ENCODE results near the gene KCNAB1.

KCNAB1 gene

GRCh38 chr3:156493887-156494286 is 373.5 kb downstream of the KCNAB1 start:
- no peak for ATAC-seq
- DNase-seq: no peak

GRCh38 chr3:156495816-156496215 is 375.4 kb downstream of the KCNAB1 start:
- ATAC-seq (no peak), DNase-seq (no peak)

- DNase-seq: no peak
- no peak for ATAC-seq
These were observed 376.9 kb downstream of the KCNAB1 start for GRCh38 chr3:156497326-156497725.

GRCh38 chr3:156498307-156498706 is 377.9 kb downstream of the KCNAB1 start:
- no peak for DNase-seq
- no peak for ATAC-seq

GRCh38 chr3:156507285-156507684 is 386.9 kb downstream of the KCNAB1 start:
- ATAC-seq: peak; percentile 94
- no peak for DNase-seq

GRCh38 chr3:156509189-156510174 is 389.1 kb downstream of the KCNAB1 start:
- ATAC-seq (no peak), DNase-seq (no peak)

- no peak for ATAC-seq
These were observed 391.8 kb downstream of the KCNAB1 start for GRCh38 chr3:156511987-156512677.

GRCh38 chr3:156513619-156514018 is 393.2 kb downstream of the KCNAB1 start:
- ATAC-seq (no peak), DNase-seq (no peak)

More at GRCh38 chr3:156511987-156512677, 391.8 kb downstream of the KCNAB1 start:
- no peak for DNase-seq

- no peak for DNase-seq
- ATAC-seq: no peak
These were observed 395.9 kb downstream of the KCNAB1 start for GRCh38 chr3:156516284-156516683.

GRCh38 chr3:156516961-156517360 is 396.6 kb downstream of the KCNAB1 start:
- DNase-seq (no peak), ATAC-seq (no peak)

GRCh38 chr3:156518726-156519125 is 398.3 kb downstream of the KCNAB1 start:
- no peak for ATAC-seq
- no peak for DNase-seq

GRCh38 chr3:156519758-156520162 is 399.4 kb downstream of the KCNAB1 start:
- peak; percentile 73 for ATAC-seq
- no peak for DNase-seq

- no peak for ATAC-seq
- DNase-seq: no peak
These were observed 402.3 kb downstream of the KCNAB1 start for GRCh38 chr3:156522673-156523072.

GRCh38 chr3:156525808-156526207 is 405.4 kb downstream of the KCNAB1 start:
- ATAC-seq: no peak

GRCh38 chr3:156527060-156527459 is 406.7 kb downstream of the KCNAB1 start:
- DNase-seq: no peak
- ATAC-seq: no peak

More at GRCh38 chr3:156525808-156526207, 405.4 kb downstream of the KCNAB1 start:
- DNase-seq: no peak

GRCh38 chr3:156530980-156531379 is 410.6 kb downstream of the KCNAB1 start:
- DNase-seq (no peak), ATAC-seq (no peak)

- DNase-seq (no peak), ATAC-seq (no peak)
These were observed 412.4 kb downstream of the KCNAB1 start for GRCh38 chr3:156532730-156533129.

GRCh38 chr3:156533205-156533604 is 412.8 kb downstream of the KCNAB1 start:
- DNase-seq (no peak), ATAC-seq (no peak)

- peak; percentile 90 for ATAC-seq
- peak; percentile 49 for DNase-seq
These were observed 414.8 kb downstream of the KCNAB1 start for GRCh38 chr3:156535162-156535627.

- ATAC-seq (no peak), DNase-seq (no peak)
These were observed 415.4 kb downstream of the KCNAB1 start for GRCh38 chr3:156535798-156536197.

GRCh38 chr3:156536524-156537316 is 416.3 kb downstream of the KCNAB1 start:
- DNase-seq: no peak
- no peak for ATAC-seq

GRCh38 chr3:156539051-156539450 is 418.7 kb downstream of the KCNAB1 start:
- ATAC-seq: no peak
- DNase-seq: no peak

All from stimulated activated naive CD8-positive, alpha-beta T cell treated with anti-CD3 and anti-CD28 coated beads, Interleukin-15, Interleukin-2, amounts not matched to agents 100 U/mL and 50 U/mL, for 24 hours (primary cell).